NCI-H1694 treated with DMSO at 0.1 percent for 48 hours (cell line): ENCODE data around the gene HAGHL.
"Not testable (repeated sequence)": the region's sequence is repeated elsewhere in the genome, so short reads cannot be mapped to it uniquely, and the experiment has no call there.

ENCODE experiments used
- DNase-seq: peaks from one replicate; lab custom pipeline; 2025; lab: John Stamatoyannopoulos, UW

The HAGHL gene

GRCh38 chr16:772959-773358 is 46.1 kb downstream of the HAGHL start:
- no peak for DNase-seq

DNA sequence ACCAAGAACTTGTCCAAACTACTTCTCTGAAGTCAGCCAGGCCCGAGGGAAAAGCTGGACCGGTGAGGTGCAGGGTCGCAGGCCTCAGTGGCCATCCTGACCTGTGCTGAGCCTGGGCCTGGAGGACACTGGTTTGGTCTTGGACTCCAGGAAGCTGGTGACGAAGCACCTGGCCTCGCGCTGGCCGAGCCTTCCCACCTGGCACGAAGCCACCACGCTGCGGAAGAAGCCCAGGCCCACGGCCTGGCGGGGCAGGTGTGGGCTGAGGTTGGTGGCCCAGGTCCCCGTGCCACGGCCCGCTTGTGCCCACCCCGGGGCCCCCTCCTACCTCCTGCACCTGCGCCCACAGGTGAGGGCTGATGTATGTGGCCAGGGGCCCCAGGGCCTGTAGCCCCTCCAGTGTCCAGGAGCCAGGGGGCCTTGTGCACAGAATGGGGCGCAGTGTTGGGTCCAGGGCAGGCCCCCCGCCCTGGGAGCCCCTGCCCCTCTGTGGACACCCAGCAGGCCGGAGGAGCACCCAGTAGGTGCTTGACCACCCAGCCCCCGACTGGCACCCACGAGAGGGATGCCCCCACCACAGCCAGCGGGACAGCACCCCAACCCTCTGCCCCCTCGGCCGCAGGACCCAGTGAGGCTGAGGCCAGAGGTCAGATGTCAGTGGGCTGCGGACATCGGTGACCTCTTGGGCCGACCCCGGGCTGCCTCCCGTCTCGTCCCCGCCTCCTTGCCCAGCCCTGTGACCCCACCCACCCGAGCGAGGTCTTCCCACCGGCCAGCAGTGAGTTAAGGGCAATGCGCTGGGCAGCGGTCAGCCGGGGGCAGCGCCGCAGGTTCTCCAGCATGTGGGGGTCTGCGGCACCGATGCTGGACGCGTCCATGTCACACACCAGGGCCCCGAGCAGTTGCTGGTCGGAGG is 47.4 kb downstream of the HAGHL start:
- DNase-seq: no peak

- DNase-seq: no peak
These were observed 48.4 kb downstream of the HAGHL start for GRCh38 chr16:775236-775796.

DNA sequence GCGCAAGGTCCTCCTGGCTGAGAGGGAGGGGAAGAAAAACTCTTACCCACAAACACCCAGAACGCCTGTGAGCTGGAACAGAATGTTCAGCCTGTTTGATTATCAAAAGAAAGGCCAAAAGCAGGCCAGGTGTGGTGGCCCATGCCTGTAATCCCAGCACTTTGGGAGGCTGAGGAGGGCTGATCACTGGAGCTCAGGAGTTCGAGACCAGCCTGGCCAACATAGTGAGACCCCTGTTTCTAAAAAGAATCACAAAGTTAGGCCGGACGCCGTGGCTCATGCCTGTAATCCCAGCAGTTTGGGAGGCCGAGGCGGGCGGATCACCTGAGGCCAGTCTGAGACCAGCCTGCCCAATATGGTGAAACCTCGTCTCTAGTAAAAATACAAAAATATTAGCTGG is 49.4 kb downstream of the HAGHL start:
- DNase-seq: not testable (repeated sequence)

- DNase-seq: no peak
These were observed 49.9 kb downstream of the HAGHL start for GRCh38 chr16:776824-777223.

- no peak for DNase-seq
These were observed 50.9 kb downstream of the HAGHL start for GRCh38 chr16:777826-778225.

- DNase-seq: no peak
These were observed 51.5 kb downstream of the HAGHL start for GRCh38 chr16:778447-778846.

DNA sequence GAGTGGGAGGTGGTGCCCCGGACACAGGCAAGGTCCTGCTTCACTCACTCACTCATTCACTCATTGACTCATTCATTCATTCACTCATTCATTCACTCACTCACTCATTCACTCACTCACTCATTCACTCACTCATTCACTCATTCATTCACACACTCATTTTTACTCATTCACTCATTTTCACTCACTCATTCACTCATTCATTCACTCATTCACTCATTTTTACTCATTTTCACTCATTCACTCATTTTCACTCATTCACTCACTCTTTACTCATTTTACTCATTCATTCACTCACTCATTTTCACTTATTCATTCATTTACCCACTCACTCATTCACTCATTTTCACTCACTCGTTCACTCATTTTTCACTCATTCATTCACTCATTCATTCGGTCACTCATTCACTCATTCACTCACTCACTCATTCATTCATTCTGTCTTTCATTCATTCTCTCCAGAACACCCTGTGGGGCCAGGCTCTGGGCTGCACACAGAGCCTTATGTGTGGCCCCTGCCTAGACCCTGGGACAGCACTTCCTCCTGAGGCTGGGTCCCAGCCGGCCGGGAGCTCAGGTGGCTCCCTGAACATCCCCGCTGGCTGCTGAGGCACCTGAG is 52.1 kb downstream of the HAGHL start:
- no peak for DNase-seq
